CD4-positive, alpha-beta T cell (primary cell): Measurements from ENCODE around the gene POLL. TPM values are rescaled to one million over a fixed set of nuclear protein-coding genes. Genes with fewer than 3 reads are reported as not detected.

ENCODE experiments used
- ATAC-seq: fragments of 200-7000 bp; cut with Tn5 transposase; one replicate; pipeline ENCODE4 v1.10.0; 2022; ENCODE audit warnings: mild to moderate bottlenecking; ENCODE audit not compliant: poor library complexity
- CTCF ChIA-PET: fragments of 350-600 bp; sonication (Branson Sonifier 250); formaldehyde crosslinking; loops from one replicate; lab custom pipeline; 2021; ENCODE audit warnings: antibody characterized with exemption, inconsistent platforms; lab: Charles Lee
- POLR2A ChIA-PET: fragments of 350-600 bp; sonication (Branson Sonifier 250); formaldehyde crosslinking; loops from one replicate; lab custom pipeline; 2021; ENCODE audit warnings: antibody characterized with exemption, inconsistent platforms; lab: Charles Lee
- DNase-seq, 14 experiments: peaks; one replicate each; pipeline ENCODE4 v3.0.0-alpha.2; 2013 to 2020; ENCODE audit warnings: mixed read lengths in 2 of 14
- H3K27ac ChIP-seq, 2 donors: one replicate each; pipeline versions ENCODE4 v1.5.1 to v1.7.0; 2013; ENCODE audit warnings: low read length in 2 of 2, low read depth in 1 of 2, mild to moderate bottlenecking in 1 of 2
- H3K27me3 ChIP-seq, 2 experiments: 1 replicate in 1 of 2; 2 replicates in 1 of 2; pipeline versions ENCODE4 v1.6.1 to v1.7.0; 2013; ENCODE audit warnings: low read length in 2 of 2, control low read depth in 1 of 2, mild to moderate bottlenecking in 1 of 2, moderate library complexity in 1 of 2; ENCODE audit not compliant: insufficient read depth in 2 of 2, control insufficient read depth in 1 of 2
- H3K36me3 ChIP-seq: one replicate; pipeline ENCODE4 v1.6.1; 2013; ENCODE audit warnings: low read length, control low read depth; ENCODE audit not compliant: insufficient read depth
- H3K4me1 ChIP-seq: one replicate; pipeline ENCODE4 v1.6.1; 2013; ENCODE audit warnings: low read length, control low read depth; ENCODE audit not compliant: insufficient read depth
- H3K4me3 ChIP-seq: one replicate; pipeline ENCODE4 v1.5.1; 2013; ENCODE audit warnings: mild to moderate bottlenecking, low read length, moderate library complexity
- H3K9me3 ChIP-seq, 2 experiments: 1 replicate in 1 of 2; 2 replicates in 1 of 2; pipeline versions ENCODE4 v1.6.1 to v1.7.0; 2013; ENCODE audit warnings: low read length in 2 of 2, mild to moderate bottlenecking in 2 of 2, control low read depth in 1 of 2, moderate library complexity in 1 of 2; ENCODE audit not compliant: control insufficient read depth in 1 of 2, insufficient read depth in 1 of 2
- H3K27ac Mint-ChIP-seq: one replicate; pipeline ENCODE4 v1.8.0; 2020; ENCODE audit warnings: mixed read lengths
- H3K27me3 Mint-ChIP-seq: one replicate; pipeline ENCODE4 v1.8.0; 2021; ENCODE audit warnings: mixed read lengths
- H3K36me3 Mint-ChIP-seq: one replicate; pipeline ENCODE4 v1.8.0; 2021; ENCODE audit warnings: low read depth, mixed read lengths
- H3K4me1 Mint-ChIP-seq: one replicate; pipeline ENCODE4 v1.8.0; 2021; ENCODE audit warnings: low read depth, mixed read lengths
- H3K4me3 Mint-ChIP-seq: one replicate; pipeline ENCODE4 v1.8.0; 2020; ENCODE audit warnings: mild to moderate bottlenecking, mixed read lengths
- H3K9me3 Mint-ChIP-seq: one replicate; pipeline ENCODE4 v1.8.0; 2020; ENCODE audit warnings: mixed read lengths
- intact Hi-C, 2 experiments: fragments of 100-400 bp; cut with DNase I in 1 of 2; cut with micrococcal nuclease in 1 of 2; formaldehyde crosslinking; loops; one replicate each; pipeline versions ENCODE4 v1.15.1 to v1.9.0; 2023 to 2025; cut with DNase I, micrococcal nuclease
- total RNA-seq, 174 experiments: library from RNA in 2 of 174; stranded (reverse) in 2 of 174; gene quantifications; one replicate each; pipeline ENCODE4 v1.2.3 and lab custom pipeline; 2021 to 2026
- TF ChIP-seq, protein P1 (sequence below): fragments of 200-600 bp; IDR thresholded peaks from one replicate; pipeline ENCODE4 v1.8.0; 2022; ENCODE audit warnings: antibody characterized with exemption, mild to moderate bottlenecking

The POLL gene
- total RNA-seq, 2 experiments from 2014 or later = 23.3 to 24.3 TPM

- Mint-ChIP-seq H3K36me3 (peaks cover 77% of the 10 kb centered on the region), H3K27ac (no peak overlapping the region), H3K4me3 (no peak overlapping the region), H3K4me1 (peaks cover 36% of the 10 kb centered on the region), H3K27me3 (no peaks in the 10 kb centered on the region), H3K9me3 (no peaks in the 10 kb centered on the region)
- H3K27ac ChIP-seq = no peak overlapping the region
- no peaks in the 10 kb centered on the region for H3K9me3 ChIP-seq
- intact Hi-C loops = no loop called here
- ChIA-PET CTCF (no interaction called here), POLR2A (no interaction called here)
- ATAC-seq = no peak
- H3K27me3 ChIP-seq = no peaks in the 10 kb centered on the region
- no peak overlapping the region for H3K4me3 ChIP-seq
- TF ChIP-seq, protein P1, sequence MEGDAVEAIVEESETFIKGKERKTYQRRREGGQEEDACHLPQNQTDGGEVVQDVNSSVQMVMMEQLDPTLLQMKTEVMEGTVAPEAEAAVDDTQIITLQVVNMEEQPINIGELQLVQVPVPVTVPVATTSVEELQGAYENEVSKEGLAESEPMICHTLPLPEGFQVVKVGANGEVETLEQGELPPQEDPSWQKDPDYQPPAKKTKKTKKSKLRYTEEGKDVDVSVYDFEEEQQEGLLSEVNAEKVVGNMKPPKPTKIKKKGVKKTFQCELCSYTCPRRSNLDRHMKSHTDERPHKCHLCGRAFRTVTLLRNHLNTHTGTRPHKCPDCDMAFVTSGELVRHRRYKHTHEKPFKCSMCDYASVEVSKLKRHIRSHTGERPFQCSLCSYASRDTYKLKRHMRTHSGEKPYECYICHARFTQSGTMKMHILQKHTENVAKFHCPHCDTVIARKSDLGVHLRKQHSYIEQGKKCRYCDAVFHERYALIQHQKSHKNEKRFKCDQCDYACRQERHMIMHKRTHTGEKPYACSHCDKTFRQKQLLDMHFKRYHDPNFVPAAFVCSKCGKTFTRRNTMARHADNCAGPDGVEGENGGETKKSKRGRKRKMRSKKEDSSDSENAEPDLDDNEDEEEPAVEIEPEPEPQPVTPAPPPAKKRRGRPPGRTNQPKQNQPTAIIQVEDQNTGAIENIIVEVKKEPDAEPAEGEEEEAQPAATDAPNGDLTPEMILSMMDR = no peak
- peaks cover 46% of the 10 kb centered on the region for H3K36me3 ChIP-seq
- peaks cover 2% of the 10 kb centered on the region for H3K4me1 ChIP-seq
- DNase-seq = no peak
Observed at GRCh38 chr10:101630633-101630920, 42.5 kb upstream of the POLL start.

DNA sequence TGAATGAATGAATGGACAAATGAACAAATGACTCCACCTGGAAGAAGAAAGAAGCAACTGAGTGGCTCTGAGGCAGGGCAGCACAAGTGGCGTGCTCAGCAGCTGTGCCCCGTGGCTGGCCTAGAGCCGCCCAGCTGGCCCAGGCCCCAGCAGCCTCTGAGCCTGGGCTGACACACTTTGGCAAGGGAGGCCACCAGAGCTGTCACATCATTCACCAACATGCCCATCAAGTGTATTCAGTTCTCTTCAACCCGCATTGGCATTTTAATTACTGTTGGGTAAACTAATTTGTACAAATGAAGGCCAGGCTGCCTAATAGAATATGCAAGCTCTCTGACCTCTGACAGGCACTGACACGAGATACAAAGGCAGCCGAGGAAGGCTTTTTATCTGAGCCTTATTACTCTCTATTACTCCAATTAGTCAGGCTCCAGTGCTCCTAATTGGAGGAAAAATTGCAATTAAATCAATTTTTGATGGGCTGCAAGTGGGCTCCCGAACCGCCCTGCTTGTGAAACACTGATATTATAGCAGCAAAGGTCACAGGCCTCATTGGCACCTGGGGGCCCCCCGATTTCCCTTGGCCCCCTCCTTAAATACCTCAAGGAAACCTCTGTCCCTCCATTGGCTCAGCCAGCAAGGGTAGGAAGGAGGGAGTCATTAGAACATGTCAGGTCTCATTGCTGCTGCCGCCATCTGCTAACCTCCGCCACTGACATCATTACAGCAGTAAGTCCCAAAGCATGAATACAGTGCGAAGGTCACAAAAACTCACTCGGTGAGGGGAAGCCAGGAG is 42.0 kb upstream of the POLL start:
- ChIA-PET POLR2A (no interaction called here), CTCF (no interaction called here)
- Mint-ChIP-seq H3K36me3 (peaks cover 80% of the 10 kb centered on the region), H3K27me3 (no peaks in the 10 kb centered on the region), H3K27ac (no peak overlapping the region), H3K4me3 (no peak overlapping the region), H3K4me1 (peaks cover 36% of the 10 kb centered on the region), H3K9me3 (no peaks in the 10 kb centered on the region)
- H3K27me3 ChIP-seq = no peaks in the 10 kb centered on the region
- peaks cover 2% of the 10 kb centered on the region for H3K4me1 ChIP-seq
- H3K36me3 ChIP-seq = peaks cover 47% of the 10 kb centered on the region
- ATAC-seq (no peak), DNase-seq (peak in 1 of 14 experiments; percentile 15)
- intact Hi-C loops = no loop called here
- TF ChIP-seq, protein P1 = no peak
- no peak overlapping the region for H3K27ac ChIP-seq
- H3K4me3 ChIP-seq = no peak overlapping the region
- H3K9me3 ChIP-seq = no peaks in the 10 kb centered on the region

- no peak for ATAC-seq
- no peak for DNase-seq
- no peak overlapping the region for H3K4me3 ChIP-seq
- H3K4me3 Mint-ChIP-seq = no peak overlapping the region
- H3K27me3 Mint-ChIP-seq = no peaks in the 10 kb centered on the region
- H3K36me3 Mint-ChIP-seq = peaks cover 90% of the 10 kb centered on the region
- ChIA-PET CTCF (no interaction called here), POLR2A (no interaction called here)
- TF ChIP-seq, protein P1 = no peak
- peak overlapping the region; percentile 60 for H3K27ac Mint-ChIP-seq
- H3K36me3 ChIP-seq = peaks cover 73% of the 10 kb centered on the region
- H3K9me3 Mint-ChIP-seq = no peaks in the 10 kb centered on the region
- H3K4me1 ChIP-seq = no peaks in the 10 kb centered on the region
- H3K4me1 Mint-ChIP-seq = peaks cover 14% of the 10 kb centered on the region
- H3K27ac ChIP-seq = no peak overlapping the region
- H3K27me3 ChIP-seq = no peaks in the 10 kb centered on the region
- intact Hi-C loops = no loop called here
- H3K9me3 ChIP-seq = no peaks in the 10 kb centered on the region
Observed at GRCh38 chr10:101625821-101626412, 37.9 kb upstream of the POLL start.
